C4-2B (cell line): ENCODE data around the gene CNOT1.

Experiments used
- CTCF ChIP-seq: fragments of 450-650 bp; conservative IDR thresholded peaks from 2 replicates; pipeline ENCODE4 v1.5.1; 2017; ENCODE audit warnings: mild to moderate bottlenecking
- ZFX ChIP-seq: fragments of 450-650 bp; IDR thresholded peaks from 2 replicates; pipeline ENCODE4 v1.6.1; 2017

- TF ChIP-seq CTCF (no peak), ZFX (no peak)
Measured at GRCh38 chr16:58474296-58474695, 155.3 kb downstream of the CNOT1 start.
